Transverse colon (tissue), 4 donors: ENCODE results near the gene EXTL2. TPM values are rescaled to one million over a fixed set of nuclear protein-coding genes. Genes with fewer than 3 reads are reported as not detected.

Experiments used
- DNase-seq: peaks from one replicate; pipeline ENCODE4 v3.0.0-alpha.2; 2019
- H3K27ac ChIP-seq, 4 donors: fragments of 200-600 bp; sonication (generic); 2 replicates each; pipeline ENCODE4 v1.5.1; 2016 to 2018; ENCODE audit warnings: inconsistent platforms in 4 of 4
- H3K27me3 ChIP-seq: fragments of 200-600 bp; sonication (generic); 2 replicates; pipeline ENCODE4 v1.5.1; 2017; ENCODE audit warnings: inconsistent platforms
- H3K36me3 ChIP-seq, 4 donors: fragments of 200-600 bp; sonication (generic); 2 replicates each; pipeline ENCODE4 v1.5.1; 2017 to 2019; ENCODE audit warnings: inconsistent platforms in 4 of 4
- H3K4me1 ChIP-seq, 4 donors: fragments of 200-600 bp; sonication (generic); 2 replicates each; pipeline ENCODE4 v1.5.1; 2017 to 2020; ENCODE audit warnings: inconsistent platforms in 4 of 4
- H3K4me3 ChIP-seq, 4 donors: fragments of 200-600 bp; sonication (generic); 1 replicate in 1 of 4; 2 replicates in 3 of 4; pipeline versions ENCODE4 v1.5.1 to v1.6.1; 2017 to 2019; ENCODE audit warnings: inconsistent platforms in 4 of 4
- H3K9me3 ChIP-seq, 2 donors: fragments of 200-600 bp; sonication (generic); 2 replicates each; pipeline ENCODE4 v1.5.1; 2017 to 2019; ENCODE audit warnings: inconsistent platforms in 2 of 2
- EP300 ChIP-seq: sonication (generic); formaldehyde crosslinking; IDR thresholded peaks from one replicate; pipeline ENCODE4 v1.6.1; 2017; ENCODE audit warnings: antibody characterized with exemption, low read depth
- POLR2A ChIP-seq: fragments of 450-650 bp; IDR thresholded peaks from one replicate; pipeline ENCODE4 v1.6.1; 2016; ENCODE audit warnings: antibody characterized with exemption, mild to moderate bottlenecking, moderate library complexity
- POLR2AphosphoS5 ChIP-seq, 3 donors: sonication (generic); formaldehyde crosslinking; IDR thresholded peaks; one replicate each; pipeline ENCODE4 v1.6.1; 2016; ENCODE audit warnings: antibody characterized with exemption in 3 of 3
- WGBS, 2 donors: methylation state at CpG; one replicate each; pipeline ENCODE4 v1.1.5; 2018; ENCODE audit warnings: low coverage in 1 of 2; 5-methylcytosine and 5-hydroxymethylcytosine counted together
- in situ Hi-C, 4 donors: fragments of 200-750 bp; cut with MboI; loops; one replicate each; pipeline versions ENCODE4 v1.15.0 to v1.15.1; 2017; ENCODE audit warnings: low sequenced_read_pairs in 3 of 4, low pct_ligation_motif_present in 1 of 4, low pct_unique_long_range_greater_than_20kb in 1 of 4
- intact Hi-C: fragments of 100-400 bp; cut with DNase I; formaldehyde crosslinking; loops from one replicate; pipeline ENCODE4 v1.15.1; 2023; ENCODE audit warnings: low total_unique reads
- total RNA-seq, 4 donors: library from RNA; depleted of rRNA; stranded (reverse); fragments of >200 nt; gene quantifications; one replicate each; pipeline ENCODE4 v1.1.0, GENCODE V29; 2016
- TF ChIP-seq, protein P1 (sequence below), 5 experiments: fragments of 200-600 bp in 3 of 5; fragments of 450-650 bp in 2 of 5; sonication (generic) in 3 of 5; IDR thresholded peaks; 1 replicate in 2 of 5; 2 replicates in 3 of 5; pipeline ENCODE4 v1.5.1; 2016 to 2017; ENCODE audit warnings: antibody characterized with exemption in 5 of 5, inconsistent platforms in 3 of 5, mild to moderate bottlenecking in 2 of 5, moderate library complexity in 1 of 5

The EXTL2 gene
- total RNA-seq, 4 donors from 2014 or later: 0.37 to 11.1 (median 5.4) TPM

DNA sequence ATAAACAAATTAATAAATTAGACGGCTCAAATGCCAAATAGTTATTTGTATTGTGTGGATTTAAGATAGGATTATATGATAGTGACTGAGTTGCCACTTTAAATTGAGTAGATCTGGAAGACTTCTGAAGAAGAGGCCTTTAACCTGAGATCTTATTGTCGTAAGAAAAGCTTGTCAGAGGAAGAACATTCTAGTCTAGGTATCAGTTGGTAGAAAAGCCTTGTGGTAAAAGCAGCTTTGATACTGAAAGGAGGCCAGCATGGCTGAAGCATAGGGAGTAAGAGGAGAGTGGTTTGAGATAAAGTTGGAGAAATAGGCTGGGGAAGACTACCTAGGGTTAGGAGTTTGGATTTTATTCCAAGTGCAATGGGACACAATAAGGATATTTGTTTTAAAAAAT is 30.3 kb upstream of the EXTL2 start:
- H3K9me3 ChIP-seq: no peaks in the 10 kb centered on the region
- no peak for DNase-seq
- no peak overlapping the region for H3K4me3 ChIP-seq
- H3K36me3 ChIP-seq: peaks cover 0 to 37% (median 0%) of the 10 kb centered on the region in 4 donors
- TF ChIP-seq POLR2AphosphoS5 (IDR thresholded peaks at IDR 0.05): no peak
- TF ChIP-seq EP300: no peak
- TF ChIP-seq, protein P1, sequence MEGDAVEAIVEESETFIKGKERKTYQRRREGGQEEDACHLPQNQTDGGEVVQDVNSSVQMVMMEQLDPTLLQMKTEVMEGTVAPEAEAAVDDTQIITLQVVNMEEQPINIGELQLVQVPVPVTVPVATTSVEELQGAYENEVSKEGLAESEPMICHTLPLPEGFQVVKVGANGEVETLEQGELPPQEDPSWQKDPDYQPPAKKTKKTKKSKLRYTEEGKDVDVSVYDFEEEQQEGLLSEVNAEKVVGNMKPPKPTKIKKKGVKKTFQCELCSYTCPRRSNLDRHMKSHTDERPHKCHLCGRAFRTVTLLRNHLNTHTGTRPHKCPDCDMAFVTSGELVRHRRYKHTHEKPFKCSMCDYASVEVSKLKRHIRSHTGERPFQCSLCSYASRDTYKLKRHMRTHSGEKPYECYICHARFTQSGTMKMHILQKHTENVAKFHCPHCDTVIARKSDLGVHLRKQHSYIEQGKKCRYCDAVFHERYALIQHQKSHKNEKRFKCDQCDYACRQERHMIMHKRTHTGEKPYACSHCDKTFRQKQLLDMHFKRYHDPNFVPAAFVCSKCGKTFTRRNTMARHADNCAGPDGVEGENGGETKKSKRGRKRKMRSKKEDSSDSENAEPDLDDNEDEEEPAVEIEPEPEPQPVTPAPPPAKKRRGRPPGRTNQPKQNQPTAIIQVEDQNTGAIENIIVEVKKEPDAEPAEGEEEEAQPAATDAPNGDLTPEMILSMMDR (IDR thresholded peaks at IDR 0.05): no peak
- no peak for TF ChIP-seq POLR2A
- H3K4me1 ChIP-seq: no peaks in the 10 kb centered on the region
- H3K27ac ChIP-seq: no peak overlapping the region
- 89 to 90% methylated on average over 2 of the region's 2 CpGs for WGBS, 2 donors
- in situ Hi-C loops (loop anchor here (5.0 to 25.0 kb wide), 3 partner anchors 360 to 367 kb away; no protein-coding TSS in a partner anchor), intact Hi-C loops (loop anchor here (5.0 kb wide), 2 partner anchors 312 to 362 kb away; partner anchors contain the start of gene S1PR1)
- H3K27me3 ChIP-seq: no peaks in the 10 kb centered on the region

DNA sequence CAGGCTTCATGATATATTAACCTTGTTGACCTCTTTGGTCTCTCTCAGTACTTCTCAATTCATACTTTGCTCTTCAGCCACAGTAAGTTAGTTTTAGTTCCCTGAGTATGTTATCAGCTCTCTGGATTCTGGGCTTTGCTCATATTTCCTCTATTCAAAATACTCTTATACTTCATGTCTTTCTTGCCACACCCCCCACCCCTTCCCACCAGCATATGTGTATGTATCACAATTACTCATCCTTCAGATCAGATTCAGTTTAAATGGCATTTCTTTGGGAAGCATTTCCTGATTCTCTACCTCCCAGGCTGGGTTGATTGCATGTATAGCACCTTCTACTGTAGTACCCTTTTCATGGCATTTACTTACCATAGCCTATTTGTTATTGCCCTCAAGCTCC is 29.6 kb upstream of the EXTL2 start:
- no peaks in the 10 kb centered on the region for H3K4me1 ChIP-seq
- H3K4me3 ChIP-seq: no peak overlapping the region
- intact Hi-C loops (loop anchor here (5.0 kb wide), 2 partner anchors 313 to 363 kb away; partner anchors contain the start of gene S1PR1), in situ Hi-C loops (loop anchor here (5.0 to 25.0 kb wide), 3 partner anchors 361 to 368 kb away; no protein-coding TSS in a partner anchor)
- no peaks in the 10 kb centered on the region for H3K9me3 ChIP-seq
- H3K36me3 ChIP-seq: peaks cover 0 to 37% (median 0%) of the 10 kb centered on the region in 4 donors
- TF ChIP-seq POLR2AphosphoS5 (IDR thresholded peaks at IDR 0.05) (no peak), POLR2A (no peak)
- TF ChIP-seq, protein P1 (IDR thresholded peaks at IDR 0.05): no peak
- no peak overlapping the region for H3K27ac ChIP-seq
- no peak for DNase-seq
- H3K27me3 ChIP-seq: no peaks in the 10 kb centered on the region

DNA sequence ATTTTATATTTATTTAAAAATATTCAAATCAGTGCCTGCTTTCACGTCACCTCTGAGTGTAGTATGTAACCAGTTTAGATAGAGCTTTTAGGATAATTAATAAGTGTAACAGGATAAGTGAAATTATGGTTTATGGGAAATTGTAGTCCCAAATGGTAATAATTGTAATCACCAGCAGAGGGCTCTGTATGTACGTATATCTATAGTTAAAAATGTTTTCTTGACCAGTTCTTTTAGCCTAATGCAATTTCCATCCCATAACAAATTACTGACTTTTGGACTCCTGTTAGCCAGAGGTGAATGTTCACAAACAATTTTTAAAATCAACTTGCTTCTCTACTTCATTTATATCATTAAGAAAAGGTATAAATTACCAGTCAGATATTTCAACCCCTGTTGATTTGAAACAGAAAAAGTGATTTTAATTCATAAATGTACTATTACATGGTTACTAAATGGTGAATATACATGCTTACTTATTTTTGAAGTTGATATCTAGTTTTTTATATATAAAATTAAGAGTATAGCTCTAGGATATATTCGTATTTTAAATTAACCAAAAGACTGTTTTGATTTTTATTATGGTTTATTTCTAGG is 26.6 kb upstream of the EXTL2 start:
- intact Hi-C loops: loop anchor here (5.0 kb wide), 2 partner anchors 316 to 366 kb away; partner anchors contain the start of gene S1PR1
- no peaks in the 10 kb centered on the region for H3K9me3 ChIP-seq
- no peak overlapping the region for H3K27ac ChIP-seq
- H3K27me3 ChIP-seq: no peaks in the 10 kb centered on the region
- 40 to 42% methylated on average over 3 of the region's 3 CpGs for WGBS, 2 donors
- DNase-seq: no peak
- H3K36me3 ChIP-seq: peaks cover 0 to 48% (median 5%) of the 10 kb centered on the region in 4 donors
- in situ Hi-C loops: loop anchor here (5.0 to 25.0 kb wide), 3 partner anchors 364 to 371 kb away; no protein-coding TSS in a partner anchor
- no peaks in the 10 kb centered on the region for H3K4me1 ChIP-seq
- no peak for TF ChIP-seq POLR2A
- TF ChIP-seq POLR2AphosphoS5 (IDR thresholded peaks at IDR 0.05): no peak
- TF ChIP-seq, protein P1 (IDR thresholded peaks at IDR 0.05): peak; percentile 62 to 76 (median 67)
- TF ChIP-seq EP300: no peak
- H3K4me3 ChIP-seq: no peak overlapping the region

DNA sequence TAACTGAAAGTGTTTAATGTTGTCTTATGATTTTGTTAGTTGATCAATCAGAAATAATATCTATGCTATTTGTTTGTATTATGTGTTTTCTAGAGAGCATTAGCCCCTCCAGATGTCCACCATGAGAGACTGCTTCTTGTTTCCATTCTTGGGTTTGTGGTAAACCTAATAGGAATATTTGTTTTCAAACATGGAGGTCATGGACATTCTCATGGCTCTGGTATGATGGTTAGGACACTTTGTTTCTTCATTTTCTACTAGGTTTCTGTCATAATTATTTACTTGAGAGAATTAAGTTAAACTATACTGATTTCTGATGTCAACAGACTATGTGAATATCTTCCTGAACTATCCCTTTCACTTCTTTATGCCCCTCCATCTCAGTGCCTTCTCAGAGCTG is 17.4 kb upstream of the EXTL2 start:
- Histone ChIP-seq H3K4me3 (no peak overlapping the region), H3K36me3 (peaks cover 0 to 62% (median 23%) of the 10 kb centered on the region in 4 donors), H3K9me3 (no peaks in the 10 kb centered on the region), H3K4me1 (no peaks in the 10 kb centered on the region), H3K27me3 (no peaks in the 10 kb centered on the region), H3K27ac (no peak overlapping the region)
- DNase-seq: no peak
- in situ Hi-C loops: loop anchor here in 1 of 4 donors (25.0 kb wide), 1 partner anchor 375 kb away; no protein-coding TSS in a partner anchor
- intact Hi-C loops: no loop called here
- TF ChIP-seq POLR2AphosphoS5 (IDR thresholded peaks at IDR 0.05): no peak
- TF ChIP-seq POLR2A: no peak
- TF ChIP-seq, protein P1 (IDR thresholded peaks at IDR 0.05): no peak
- TF ChIP-seq EP300: no peak
